ENCODE measurements around the gene SNTG2.

The SNTG2 gene

GRCh38 chr2:1004398-1004797, 53.7 kb downstream of the SNTG2 start:
- DNase-seq = no peak

- DNase-seq = no peak
Measured at GRCh38 chr2:1010415-1010930, 59.8 kb downstream of the SNTG2 start.

GRCh38 chr2:1011006-1011405, 60.4 kb downstream of the SNTG2 start:
- no peak for DNase-seq

GRCh38 chr2:1011985-1012384, 61.3 kb downstream of the SNTG2 start:
- no peak for DNase-seq

- DNase-seq = no peak
Measured at GRCh38 chr2:1014802-1015201, 64.2 kb downstream of the SNTG2 start.

- no peak for DNase-seq
Measured at GRCh38 chr2:1016500-1016899, 65.9 kb downstream of the SNTG2 start.

GRCh38 chr2:1017827-1018226, 67.2 kb downstream of the SNTG2 start:
- no peak for DNase-seq

GRCh38 chr2:1020206-1020605, 69.6 kb downstream of the SNTG2 start:
- no peak for DNase-seq

GRCh38 chr2:1022178-1022577, 71.5 kb downstream of the SNTG2 start:
- DNase-seq = no peak

GRCh38 chr2:1024981-1025380, 74.3 kb downstream of the SNTG2 start:
- DNase-seq = no peak

- no peak for DNase-seq
Measured at GRCh38 chr2:1026141-1026540, 75.5 kb downstream of the SNTG2 start.

- DNase-seq = no peak
Measured at GRCh38 chr2:1028831-1029230, 78.2 kb downstream of the SNTG2 start.

GRCh38 chr2:1032030-1032429, 81.4 kb downstream of the SNTG2 start:
- no peak for DNase-seq

- DNase-seq = no peak
Measured at GRCh38 chr2:1033069-1033468, 82.4 kb downstream of the SNTG2 start.

GRCh38 chr2:1037066-1037465, 86.4 kb downstream of the SNTG2 start:
- no peak for DNase-seq

GRCh38 chr2:1039549-1039948, 88.9 kb downstream of the SNTG2 start:
- DNase-seq = no peak

GRCh38 chr2:1041012-1041805, 90.6 kb downstream of the SNTG2 start:
- DNase-seq = no peak

GRCh38 chr2:1045109-1045508, 94.5 kb downstream of the SNTG2 start:
- DNase-seq = no peak

- no peak for DNase-seq
Measured at GRCh38 chr2:1046067-1046466, 95.4 kb downstream of the SNTG2 start.

GRCh38 chr2:1047485-1047884, 96.8 kb downstream of the SNTG2 start:
- no peak for DNase-seq

- no peak for DNase-seq
Measured at GRCh38 chr2:1049691-1050090, 99.0 kb downstream of the SNTG2 start.

GRCh38 chr2:1051075-1051474, 100.4 kb downstream of the SNTG2 start:
- DNase-seq = no peak

- DNase-seq = no peak
Measured at GRCh38 chr2:1052771-1053191, 102.1 kb downstream of the SNTG2 start.

- no peak for DNase-seq
Measured at GRCh38 chr2:1053786-1054185, 103.1 kb downstream of the SNTG2 start.

GRCh38 chr2:1054399-1054798, 103.8 kb downstream of the SNTG2 start:
- no peak for DNase-seq
